ENCODE measurements around the gene FAM107B.

DNA sequence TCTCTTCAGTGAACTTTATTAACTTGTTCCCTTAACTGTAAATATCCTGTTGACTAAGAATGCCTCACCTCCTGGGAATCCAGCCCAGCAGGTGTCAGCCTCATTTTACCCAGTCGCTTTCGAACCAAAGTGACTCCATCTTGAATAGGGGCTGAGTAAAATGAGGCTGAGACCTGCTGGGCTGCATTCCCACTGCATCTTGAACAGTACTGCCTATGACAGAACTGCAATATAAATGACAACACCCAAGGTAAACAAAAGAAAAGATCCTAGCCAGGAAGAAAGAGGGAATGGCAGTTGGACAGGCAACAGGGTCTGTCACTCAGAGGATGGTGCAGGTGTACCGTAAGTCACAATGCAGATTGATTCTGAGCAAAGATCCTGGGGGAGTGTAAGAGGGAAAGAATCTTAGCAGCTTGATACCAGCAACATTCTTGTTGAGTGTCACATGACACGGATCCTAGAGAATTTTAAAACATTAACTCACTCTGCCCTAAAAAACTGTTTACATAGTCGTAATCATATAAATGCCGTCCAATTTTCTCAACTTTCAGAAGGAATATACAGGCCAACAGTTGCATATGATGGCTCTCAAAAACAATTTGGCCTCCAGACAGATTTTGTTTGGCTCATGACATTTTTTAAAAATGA is 4.4 kb upstream of the FAM107B start:
- TF ChIP-seq FOXM1 (CRISPR knock-in tag; IDR thresholded peaks at IDR 0.05) (no peak), TCF12 (IDR thresholded peaks at IDR 0.05) (no peak), TCF12 (CRISPR knock-in tag; IDR thresholded peaks at IDR 0.05) (no peak), ELF4 (CRISPR knock-in tag; IDR thresholded peaks at IDR 0.05; ENCODE audit: borderline replicate concordance) (no peak), SP1 (IDR thresholded peaks at IDR 0.05) (no peak), SP1 (CRISPR knock-in tag; IDR thresholded peaks at IDR 0.05) (no peak)
